ENCODE results near the gene SLC2A9. TPM values are rescaled to one million over a fixed set of nuclear protein-coding genes. Genes with fewer than 3 reads are reported as not detected.
"Not testable (repeated sequence)": the region's sequence is repeated elsewhere in the genome, so short reads cannot be mapped to it uniquely, and the experiment has no call there.

The SLC2A9 gene
- total RNA-seq, 1 experiment from 2014 or later = not detected

- DNase-seq (ENCODE audit: low spot score) = no peak
These were observed 93.8 kb downstream of the SLC2A9 start for GRCh38 chr4:9927341-9928007.

DNA sequence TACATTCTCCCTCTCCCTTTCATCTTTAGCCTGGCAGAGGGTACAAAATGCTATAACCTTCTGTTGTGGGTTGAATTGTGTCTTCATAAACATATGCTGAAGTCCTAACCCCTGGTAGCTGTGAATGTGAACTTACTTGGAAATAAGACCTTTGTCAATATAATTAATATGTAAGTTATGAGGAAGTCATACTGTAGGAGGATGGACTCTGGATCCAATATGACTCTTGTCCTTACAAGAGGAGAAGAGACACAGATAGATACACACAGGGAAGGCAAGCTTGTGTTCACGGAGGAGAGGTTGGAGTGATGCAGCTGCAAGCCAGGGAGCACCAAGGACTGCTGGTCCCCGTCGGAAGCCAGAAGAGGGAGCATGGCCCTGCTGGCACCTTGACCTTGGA, 94.7 kb downstream of the SLC2A9 start:
- no peak for DNase-seq (ENCODE audit: low spot score)

DNA sequence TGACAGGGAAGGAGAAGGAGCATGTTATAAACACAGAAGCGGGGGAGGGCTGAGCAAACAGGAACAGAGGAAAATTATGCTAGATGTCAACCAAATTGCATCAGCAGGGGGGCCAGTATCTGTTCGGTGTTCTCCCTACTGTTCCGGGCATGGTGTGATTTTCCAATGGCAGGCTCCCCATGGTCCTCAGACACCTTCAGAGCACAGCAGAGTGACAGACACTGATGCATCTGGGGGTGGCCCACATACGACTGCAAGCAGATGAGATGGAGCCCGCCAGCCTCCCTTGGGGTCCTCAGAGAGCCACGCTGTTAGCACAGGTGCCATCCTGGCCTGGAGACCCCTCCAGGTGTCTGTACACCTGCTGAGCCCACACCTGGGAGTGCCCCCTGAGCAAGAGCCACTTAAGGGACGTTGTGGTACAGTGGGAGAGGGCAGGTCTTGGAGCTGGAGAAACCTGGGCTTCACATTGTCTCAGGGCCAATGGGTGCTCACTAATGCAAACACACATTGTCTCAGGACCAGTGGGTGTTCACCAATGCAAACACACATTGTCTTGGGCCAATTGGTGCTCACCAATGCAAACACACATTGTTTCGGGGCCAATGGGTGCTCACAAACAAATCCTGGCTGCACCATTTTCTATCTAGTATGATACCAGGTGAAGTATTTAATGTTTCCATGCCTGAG, 95.4 kb downstream of the SLC2A9 start:
- no peak for DNase-seq (ENCODE audit: low spot score)

DNA sequence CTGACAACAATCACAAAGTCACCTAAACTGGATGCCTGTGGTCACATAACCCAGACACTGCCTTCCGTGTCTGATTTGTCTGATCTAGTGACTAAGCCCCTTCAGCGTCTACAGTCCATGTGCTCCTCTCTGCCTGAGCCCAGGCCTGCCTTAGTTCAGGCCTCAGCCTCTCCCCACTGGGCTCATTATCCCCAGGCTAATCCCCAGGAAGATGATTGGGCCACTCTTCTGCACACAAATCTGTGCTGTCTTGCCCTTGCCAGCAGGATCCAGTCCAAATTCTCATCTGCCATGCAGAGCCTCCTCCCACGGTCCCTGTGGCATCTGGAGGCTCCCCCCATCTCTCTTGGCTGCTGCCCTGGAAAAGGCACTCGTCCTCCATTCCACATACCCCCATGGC, 96.5 kb downstream of the SLC2A9 start:
- DNase-seq (ENCODE audit: low spot score) = no peak

- no peak for DNase-seq (ENCODE audit: low spot score)
These were observed 98.0 kb downstream of the SLC2A9 start for GRCh38 chr4:9923195-9923812.

DNA sequence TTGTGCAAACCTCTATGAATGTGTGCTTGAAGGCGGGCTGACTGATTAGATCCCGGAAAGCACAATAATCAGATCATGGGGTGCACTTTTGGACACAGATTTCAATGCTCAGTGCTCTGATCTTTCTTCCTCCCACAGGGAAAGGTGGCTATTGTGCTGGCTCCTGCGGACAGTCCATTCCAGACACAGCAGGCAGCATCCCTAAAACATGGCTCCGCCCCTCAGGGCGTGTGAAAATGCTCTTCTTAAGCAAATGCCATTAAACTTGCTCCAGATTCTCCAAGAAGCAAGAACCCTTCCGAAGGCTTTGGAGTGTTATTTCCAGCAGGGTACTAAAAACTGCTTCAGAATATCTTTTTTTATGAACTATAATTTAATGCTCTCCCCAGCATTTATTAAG, 100.0 kb downstream of the SLC2A9 start:
- no peak for DNase-seq (ENCODE audit: low spot score)

DNA sequence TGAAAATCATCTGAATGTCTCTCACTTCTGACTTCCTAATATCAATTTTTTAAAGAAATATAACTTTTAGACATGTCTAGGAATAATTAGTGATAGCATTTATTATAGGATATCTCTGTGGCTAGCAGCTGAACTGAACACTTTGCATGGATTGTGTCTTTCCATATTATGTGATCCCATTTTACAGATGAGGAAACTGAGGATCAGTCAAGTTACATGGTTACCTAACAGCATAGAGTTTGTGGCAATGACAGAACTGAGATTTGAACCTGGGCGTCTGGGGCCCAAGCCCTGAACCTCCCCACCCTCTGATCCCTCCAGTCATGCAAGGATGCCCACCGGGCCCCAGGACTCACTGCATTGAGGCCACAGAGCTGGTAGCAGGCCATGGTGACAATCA, 101.3 kb downstream of the SLC2A9 start:
- DNase-seq (ENCODE audit: low spot score) = no peak

DNA sequence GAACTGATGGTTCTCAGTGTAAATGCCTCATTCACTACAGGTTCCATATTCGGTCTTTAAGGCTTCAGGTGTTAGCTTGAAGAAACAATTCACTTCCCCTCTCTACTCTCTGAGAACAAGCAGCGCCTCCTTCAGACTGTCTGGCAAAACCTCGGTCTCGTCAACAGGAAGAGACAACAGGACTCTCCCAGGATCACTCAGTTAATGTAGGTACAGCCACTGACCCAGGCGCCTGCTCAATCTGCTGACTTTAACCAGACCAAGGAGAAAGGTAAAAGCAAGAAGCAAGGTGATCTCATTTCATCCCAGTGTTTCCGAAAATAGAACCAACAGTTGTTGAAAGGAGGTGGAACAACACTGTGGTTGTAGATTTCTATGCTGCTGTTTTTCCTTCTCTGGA, 102.2 kb downstream of the SLC2A9 start:
- DNase-seq (ENCODE audit: low spot score) = no peak

DNA sequence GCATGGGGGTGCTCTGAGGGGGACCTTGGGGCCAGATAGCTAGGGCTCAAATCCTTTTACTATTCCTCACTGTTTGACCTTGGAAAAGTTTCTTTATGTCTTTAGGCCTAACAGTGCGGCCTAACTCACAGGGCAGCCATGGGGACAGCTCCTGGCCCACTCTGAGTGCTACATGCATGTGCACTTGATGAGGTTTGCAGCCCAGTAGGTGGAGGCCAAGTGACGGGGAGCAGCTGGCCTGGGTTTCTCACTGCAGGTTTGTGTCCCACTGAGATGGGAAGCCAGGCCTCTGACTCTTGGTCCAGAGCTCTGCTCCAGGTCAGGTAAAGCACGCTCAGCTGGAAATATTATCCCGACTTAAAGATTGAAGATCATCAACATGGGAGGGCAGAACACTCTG, 102.8 kb downstream of the SLC2A9 start:
- DNase-seq (ENCODE audit: low spot score) = no peak

- DNase-seq (ENCODE audit: low spot score) = no peak
These were observed 104.4 kb downstream of the SLC2A9 start for GRCh38 chr4:9916937-9917336.

GRCh38 chr4:9916346-9916745, 105.0 kb downstream of the SLC2A9 start:
- DNase-seq (ENCODE audit: low spot score) = no peak

- no peak for DNase-seq (ENCODE audit: low spot score)
These were observed 107.5 kb downstream of the SLC2A9 start for GRCh38 chr4:9913846-9914245.

GRCh38 chr4:9906996-9907395, 114.3 kb downstream of the SLC2A9 start:
- DNase-seq (ENCODE audit: low spot score) = no peak

DNA sequence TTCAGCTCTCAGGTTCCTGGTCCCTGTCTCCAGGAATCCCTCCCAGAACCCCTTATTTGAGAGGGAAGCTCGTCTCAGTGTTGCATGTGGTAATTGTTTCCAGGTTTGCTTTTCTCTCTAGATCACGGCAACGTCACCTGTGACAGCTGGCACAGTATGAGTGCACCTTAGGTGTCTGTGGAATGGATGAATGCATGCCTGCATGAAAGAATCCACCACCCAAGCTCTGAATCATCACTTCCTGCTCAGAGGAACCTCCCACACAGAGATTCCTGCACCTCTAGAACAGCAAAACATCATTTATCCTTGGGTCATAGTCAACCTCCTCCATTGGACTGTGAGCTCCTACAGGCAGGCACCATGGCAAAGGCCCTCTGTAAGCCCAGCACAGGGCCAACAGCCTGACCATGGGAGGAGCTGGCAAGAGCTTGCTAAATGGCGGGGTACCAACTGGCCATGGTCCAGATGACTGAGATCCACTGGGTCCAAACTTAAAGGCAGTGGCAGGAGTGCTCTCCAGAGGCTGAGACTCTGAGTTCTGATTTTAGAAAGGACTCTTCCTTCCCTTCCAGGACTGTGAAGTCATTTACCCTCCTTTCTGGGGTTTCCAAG, 116.2 kb downstream of the SLC2A9 start:
- DNase-seq (ENCODE audit: low spot score) = no peak

DNA sequence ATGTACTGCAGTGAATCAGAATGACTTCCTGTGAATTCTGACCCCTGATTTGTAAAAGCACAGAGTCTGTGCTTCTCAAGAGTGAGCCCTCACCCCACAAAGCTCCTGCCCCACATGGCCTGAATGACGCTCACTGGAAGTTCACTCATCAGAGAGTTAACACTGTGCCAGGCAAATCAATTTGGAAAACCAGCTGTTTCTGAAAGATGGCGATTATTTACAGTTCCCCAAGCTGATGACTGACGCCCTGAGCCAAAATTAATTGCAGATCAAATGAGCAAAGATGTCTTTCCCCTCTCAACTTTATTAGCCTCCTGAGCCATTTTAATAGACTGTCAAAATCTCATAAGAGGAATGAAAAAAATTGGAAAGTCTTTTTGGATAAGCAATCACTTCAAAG, 118.0 kb downstream of the SLC2A9 start:
- DNase-seq (ENCODE audit: low spot score) = no peak

GRCh38 chr4:9901257-9901656, 120.0 kb downstream of the SLC2A9 start:
- no peak for DNase-seq (ENCODE audit: low spot score)

DNA sequence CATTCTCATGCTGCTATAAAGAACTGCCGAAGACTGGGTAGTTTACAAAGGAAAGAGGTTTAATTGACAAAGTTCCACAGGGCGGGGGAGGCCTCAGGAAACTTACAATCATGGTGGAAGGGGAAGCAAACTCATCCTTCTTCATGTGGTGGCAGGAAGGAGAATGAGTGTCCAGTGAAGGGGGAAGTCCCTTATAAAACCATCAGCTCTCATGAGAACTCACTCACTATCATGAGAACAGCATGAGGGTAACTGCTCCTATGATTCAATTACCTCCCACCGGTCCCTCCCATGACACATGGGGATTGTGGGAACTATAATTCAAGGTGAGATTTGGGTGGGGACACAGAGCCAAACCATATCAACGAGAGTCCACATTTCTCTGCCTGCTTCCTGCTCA, 120.7 kb downstream of the SLC2A9 start:
- DNase-seq (ENCODE audit: low spot score) = not testable (repeated sequence)

DNA sequence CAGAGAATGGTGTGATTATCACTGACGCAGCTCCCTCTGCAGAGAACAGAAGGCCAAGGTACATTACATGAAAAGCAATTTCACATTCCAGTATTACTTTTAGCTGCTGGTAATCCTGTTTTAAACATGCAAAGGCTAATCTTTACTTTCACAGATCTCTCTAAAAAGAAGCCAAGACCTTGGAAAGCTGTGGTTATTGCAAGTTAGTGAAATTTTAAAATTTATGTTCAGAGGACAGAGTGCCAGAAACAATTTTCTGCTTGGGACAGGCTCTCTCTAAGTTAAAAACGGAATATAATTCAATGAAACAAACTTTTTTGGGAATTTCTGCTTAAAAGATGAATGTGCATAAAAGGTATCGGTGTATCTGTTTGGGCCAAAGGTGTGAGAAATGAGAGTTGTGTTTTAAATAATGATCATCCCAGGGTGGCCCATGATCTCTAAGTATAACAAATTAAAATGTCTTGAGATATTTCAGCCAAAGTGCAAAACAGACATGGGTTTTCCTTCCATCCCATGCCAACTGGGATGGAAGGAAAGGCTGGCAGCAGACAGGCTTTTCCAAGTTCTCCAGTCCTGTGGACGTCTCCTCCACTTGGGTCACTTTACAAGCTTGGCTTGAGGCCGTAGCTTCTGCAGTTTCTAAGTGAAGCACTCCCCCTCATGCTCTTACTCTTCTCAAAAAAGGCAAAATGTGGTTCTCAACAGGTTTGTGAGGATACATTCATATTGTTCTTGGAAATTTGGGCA, 121.8 kb downstream of the SLC2A9 start:
- DNase-seq (ENCODE audit: low spot score) = no peak

- DNase-seq (ENCODE audit: low spot score) = no peak
These were observed 122.5 kb downstream of the SLC2A9 start for GRCh38 chr4:9898596-9899305.

GRCh38 chr4:9895333-9895705, 126.0 kb downstream of the SLC2A9 start:
- no peak for DNase-seq (ENCODE audit: low spot score)

- no peak for DNase-seq (ENCODE audit: low spot score)
These were observed 126.5 kb downstream of the SLC2A9 start for GRCh38 chr4:9894644-9895332.

Measured in H4 (cell line).